ES-I3 (cell line): Measurements from ENCODE around the gene XIAP.
"Not testable (repeated sequence)": the region's sequence is repeated elsewhere in the genome, so short reads cannot be mapped to it uniquely, and the experiment has no call there.

ENCODE experiments used
- H3K36me3 ChIP-seq: 2 replicates; pipeline ENCODE4 v1.6.1; 2013; ENCODE audit warnings: mild to moderate bottlenecking, low read length, control low read depth, moderate library complexity; ENCODE audit not compliant: insufficient read depth
- H3K4me1 ChIP-seq: 2 replicates; pipeline ENCODE4 v1.6.1; 2013; ENCODE audit warnings: mild to moderate bottlenecking, control low read depth, low read length; ENCODE audit not compliant: insufficient read depth
- H3K9ac ChIP-seq: 2 replicates; pipeline ENCODE4 v1.6.1; 2013; ENCODE audit warnings: low read depth, mild to moderate bottlenecking, low read length, moderate library complexity
- H3K9me3 ChIP-seq: 2 replicates; pipeline ENCODE4 v1.6.1; 2013; ENCODE audit warnings: mild to moderate bottlenecking, low read length, moderate library complexity; ENCODE audit not compliant: control insufficient read depth, insufficient read depth

The XIAP gene

GRCh38 chrX:123903261-123903660, 43.4 kb downstream of the XIAP start:
- not testable (repeated sequence) for H3K9me3 ChIP-seq, H3K4me1 ChIP-seq, H3K36me3 ChIP-seq

GRCh38 chrX:123905332-123905731, 45.5 kb downstream of the XIAP start:
- no peak overlapping the region for H3K9ac ChIP-seq
- H3K4me1 ChIP-seq: no peaks in the 10 kb centered on the region
- H3K9me3 ChIP-seq: no peaks in the 10 kb centered on the region
- no peaks in the 10 kb centered on the region; the same call in 1 of the 2 replicates for H3K36me3 ChIP-seq

More at GRCh38 chrX:123903261-123903660, 43.4 kb downstream of the XIAP start:
- not testable (repeated sequence) for H3K9ac ChIP-seq

GRCh38 chrX:123906557-123907316, 46.9 kb downstream of the XIAP start:
- H3K36me3 ChIP-seq: no peaks in the 10 kb centered on the region
- H3K9ac ChIP-seq: no peak overlapping the region
- H3K9me3 ChIP-seq: no peaks in the 10 kb centered on the region
- H3K4me1 ChIP-seq: no peaks in the 10 kb centered on the region

- H3K9me3 ChIP-seq: no peaks in the 10 kb centered on the region
- H3K4me1 ChIP-seq: no peaks in the 10 kb centered on the region
- no peak overlapping the region for H3K9ac ChIP-seq
- H3K36me3 ChIP-seq: no peaks in the 10 kb centered on the region
Measured at GRCh38 chrX:123909523-123909922, 49.7 kb downstream of the XIAP start.

GRCh38 chrX:123917069-123917468, 57.2 kb downstream of the XIAP start:
- Histone ChIP-seq H3K4me1 (no peaks in the 10 kb centered on the region), H3K9me3 (no peaks in the 10 kb centered on the region), H3K36me3 (no peaks in the 10 kb centered on the region), H3K9ac (no peak overlapping the region)

GRCh38 chrX:123918106-123918721, 58.4 kb downstream of the XIAP start:
- no peaks in the 10 kb centered on the region for H3K36me3 ChIP-seq
- H3K4me1 ChIP-seq: no peaks in the 10 kb centered on the region
- no peak overlapping the region for H3K9ac ChIP-seq
- no peaks in the 10 kb centered on the region for H3K9me3 ChIP-seq

- no peak overlapping the region for H3K9ac ChIP-seq
- peaks cover 3% of the 10 kb centered on the region; the same call in 1 of the 2 replicates for H3K4me1 ChIP-seq
- no peaks in the 10 kb centered on the region for H3K9me3 ChIP-seq
- no peaks in the 10 kb centered on the region for H3K36me3 ChIP-seq
Measured at GRCh38 chrX:123920105-123920785, 60.4 kb downstream of the XIAP start.

GRCh38 chrX:123923211-123923610, 63.4 kb downstream of the XIAP start:
- no peaks in the 10 kb centered on the region for H3K36me3 ChIP-seq
- H3K9ac ChIP-seq: no peak overlapping the region
- H3K4me1 ChIP-seq: peaks cover 3% of the 10 kb centered on the region; the same call in 1 of the 2 replicates
- H3K9me3 ChIP-seq: no peaks in the 10 kb centered on the region

GRCh38 chrX:123924186-123924585, 64.3 kb downstream of the XIAP start:
- no peaks in the 10 kb centered on the region for H3K36me3 ChIP-seq
- H3K9ac ChIP-seq: no peak overlapping the region
- no peaks in the 10 kb centered on the region for H3K9me3 ChIP-seq
- peaks cover 3% of the 10 kb centered on the region; the same call in 1 of the 2 replicates for H3K4me1 ChIP-seq

GRCh38 chrX:123927845-123928244, 68.0 kb downstream of the XIAP start:
- 0 out of 2 replicates have a peak, but pooled peaks cover 2% of the 10 kb centered on the region for H3K9me3 ChIP-seq
- H3K9ac ChIP-seq: no peak overlapping the region
- H3K4me1 ChIP-seq: peaks cover 3% of the 10 kb centered on the region; the same call in 1 of the 2 replicates
- no peaks in the 10 kb centered on the region for H3K36me3 ChIP-seq

GRCh38 chrX:123932055-123932454, 72.2 kb downstream of the XIAP start:
- H3K9ac ChIP-seq, H3K4me1 ChIP-seq, H3K9me3 ChIP-seq, H3K36me3 ChIP-seq: not testable (repeated sequence)

GRCh38 chrX:123943074-123943473, 83.2 kb downstream of the XIAP start:
- H3K36me3 ChIP-seq: no peaks in the 10 kb centered on the region
- peaks cover 4% of the 10 kb centered on the region; the same call in 1 of the 2 replicates for H3K4me1 ChIP-seq
- no peak overlapping the region for H3K9ac ChIP-seq
- no peaks in the 10 kb centered on the region for H3K9me3 ChIP-seq

- Histone ChIP-seq H3K9ac (no peak overlapping the region), H3K9me3 (no peaks in the 10 kb centered on the region), H3K36me3 (no peaks in the 10 kb centered on the region), H3K4me1 (peaks cover 4% of the 10 kb centered on the region; the same call in 1 of the 2 replicates)
Measured at GRCh38 chrX:123943488-123943887, 83.6 kb downstream of the XIAP start.

GRCh38 chrX:123949846-123950245, 90.0 kb downstream of the XIAP start:
- H3K9ac ChIP-seq: no peak overlapping the region
- no peaks in the 10 kb centered on the region for H3K9me3 ChIP-seq
- no peaks in the 10 kb centered on the region for H3K36me3 ChIP-seq
- no peaks in the 10 kb centered on the region for H3K4me1 ChIP-seq
